Neural cell (in vitro differentiated cells): ENCODE data around the gene FANCC.

Source experiments
- CTCF ChIP-seq: fragments of 450-650 bp; IDR thresholded peaks from 2 replicates; pipeline ENCODE4 v1.5.1; 2014; ENCODE audit warnings: antibody characterized with exemption, mild to moderate bottlenecking, moderate library complexity; ENCODE audit not compliant: poor library complexity, severe bottlenecking
- EZH2 ChIP-seq: fragments of 200-600, 300-800 bp; shearing (Covaris generic), sonication (generic); IDR thresholded peaks from 2 replicates; pipeline ENCODE4 v1.6.1; 2014; ENCODE audit warnings: antibody characterized with exemption, low read length, borderline replicate concordance, mild to moderate bottlenecking; ENCODE audit not compliant: insufficient read depth, poor library complexity, severe bottlenecking
- POLR2AphosphoS5 ChIP-seq: IDR thresholded peaks from 2 replicates; pipeline ENCODE4 v1.6.1; 2012
- RAD21 ChIP-seq: fragments of 450-650 bp; conservative IDR thresholded peaks from 2 replicates; pipeline ENCODE4 v1.6.1; 2014; ENCODE audit warnings: antibody characterized with exemption, mild to moderate bottlenecking, moderate library complexity
- REST ChIP-seq: IDR thresholded peaks from 2 replicates; pipeline ENCODE4 v1.6.1; 2012; ENCODE audit warnings: borderline replicate concordance
- SMC3 ChIP-seq: fragments of 450-650 bp; conservative IDR thresholded peaks from 2 replicates; pipeline ENCODE4 v1.6.1; 2014; ENCODE audit warnings: antibody characterized with exemption, mild to moderate bottlenecking, moderate library complexity; ENCODE audit not compliant: poor library complexity
- TAF1 ChIP-seq: IDR thresholded peaks from 2 replicates; pipeline ENCODE4 v1.6.1; 2012; ENCODE audit warnings: low read depth

- no peak for TF ChIP-seq CTCF
- no peak for TF ChIP-seq EZH2
- TF ChIP-seq REST = no peak
- no peak for TF ChIP-seq RAD21
- no peak for TF ChIP-seq SMC3
- no peak for TF ChIP-seq POLR2AphosphoS5
- TF ChIP-seq TAF1 = no peak
These were observed 143.5 kb downstream of the FANCC start for GRCh38 chr9:95174038-95174437.
